Mammary epithelial cell (primary cell): ENCODE measurements around the gene CDH4.

Source experiments
- CTCF ChIP-seq, 2 donors: IDR thresholded peaks in 1 of 2; conservative IDR thresholded peaks in 1 of 2; 2 replicates each; pipeline ENCODE4 v1.5.1; 2011 to 2012; ENCODE audit warnings: inconsistent platforms in 2 of 2, low read length in 2 of 2, mild to moderate bottlenecking in 2 of 2, control low read depth in 1 of 2, low read depth in 1 of 2; ENCODE audit not compliant: insufficient read depth in 1 of 2; ENCODE audit errors: extremely low read depth in 1 of 2
- EZH2 ChIP-seq: IDR thresholded peaks from 2 replicates; pipeline ENCODE4 v1.6.1; 2012; ENCODE audit warnings: low read length, inconsistent platforms, borderline replicate concordance

DNA sequence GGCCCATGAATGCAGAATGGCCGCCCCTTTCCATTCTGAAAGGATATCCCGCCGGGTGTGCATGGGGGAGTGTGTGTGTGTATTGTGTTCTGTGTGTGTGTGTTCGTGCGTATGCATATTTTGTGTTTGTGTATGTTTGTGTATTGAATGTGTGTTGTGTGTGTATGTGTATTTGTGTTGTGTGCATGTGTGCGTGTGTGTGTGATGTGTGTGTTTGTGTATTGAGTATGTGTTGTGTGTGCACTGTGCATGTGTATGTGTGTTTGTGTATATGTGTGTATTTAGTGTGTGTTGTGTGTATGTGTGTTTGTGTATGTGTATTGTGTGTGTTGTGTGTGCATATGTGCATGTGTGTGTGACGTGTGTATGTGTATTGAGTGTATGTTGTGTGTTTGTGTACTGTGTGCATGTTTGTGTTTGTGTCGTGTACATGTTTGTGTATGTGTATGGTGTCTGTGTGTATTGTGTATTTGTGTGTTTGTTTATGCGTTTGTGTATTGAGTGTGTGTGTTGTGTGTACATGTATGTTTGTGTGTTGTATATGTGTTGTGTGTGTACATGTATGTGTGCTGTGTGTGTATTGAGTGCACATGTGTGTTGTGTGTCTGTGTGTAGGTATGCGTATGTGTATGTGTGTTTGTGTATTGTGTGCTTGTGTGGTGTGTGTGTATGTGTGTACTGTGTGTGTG, 587.3 kb downstream of the CDH4 start:
- no peak for TF ChIP-seq CTCF (conservative IDR thresholded peaks at IDR 0.05 in 1 of 2, IDR thresholded peaks at IDR 0.05 in 1 of 2; ENCODE audit: extremely low read depth in 1 of 2, insufficient read depth in 1 of 2, low read depth in 1 of 2, low read length in 2 of 2)
- TF ChIP-seq EZH2, result no peak
